Measurements from ENCODE around the gene IL19.
"Not testable (repeated sequence)": the region's sequence is repeated elsewhere in the genome, so short reads cannot be mapped to it uniquely, and the experiment has no call there.

Gene IL19

DNA sequence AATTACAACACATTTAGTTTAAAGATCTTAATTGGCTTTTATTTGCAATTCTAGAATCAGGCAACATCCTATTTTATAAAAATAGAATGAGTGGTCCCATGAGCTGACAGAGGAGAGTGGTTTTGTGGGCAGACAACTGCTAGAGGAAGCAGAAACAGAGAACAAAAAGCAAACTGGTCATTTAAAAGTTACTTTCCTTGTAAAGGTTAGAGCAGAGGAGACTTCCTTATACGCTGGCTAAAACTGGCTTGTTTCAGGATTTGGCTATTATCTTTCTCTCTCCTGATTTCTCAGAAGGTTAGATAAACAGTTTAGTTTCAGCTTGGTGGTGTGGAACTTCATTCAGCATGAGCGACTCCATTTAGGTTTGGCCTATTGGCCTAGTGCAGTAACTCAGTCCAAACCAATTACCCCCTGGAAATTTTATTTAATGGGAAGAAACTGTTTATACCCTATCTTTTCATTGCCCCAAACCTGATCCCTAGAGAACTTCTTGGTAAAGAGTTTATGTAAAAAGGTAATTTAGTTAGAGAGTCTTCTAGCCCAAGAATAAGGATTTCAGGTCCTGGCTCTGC is 62.6 kb downstream of the IL19 start:
- DNase-seq (ENCODE audit: low read depth), result no peak

DNA sequence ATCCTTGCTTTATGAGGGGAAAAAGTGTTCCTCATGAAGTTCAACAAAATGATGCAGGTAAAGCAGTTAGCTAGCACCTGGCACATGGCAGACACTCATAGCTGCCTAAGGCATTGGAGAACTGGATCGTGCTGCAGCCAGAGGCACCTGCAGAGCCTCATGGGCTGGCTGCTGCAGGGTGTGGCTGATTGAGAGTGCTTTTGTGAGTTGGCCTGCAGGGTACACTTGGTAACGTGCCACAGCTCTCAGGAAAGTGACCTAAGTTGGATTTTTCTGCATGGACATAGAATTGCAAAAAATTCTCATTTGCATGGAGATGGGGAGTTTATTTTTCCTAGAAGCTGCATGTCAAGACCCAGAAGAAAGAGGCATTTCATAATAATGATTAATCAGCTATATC is 63.2 kb downstream of the IL19 start:
- DNase-seq (ENCODE audit: low read depth), result no peak

DNA sequence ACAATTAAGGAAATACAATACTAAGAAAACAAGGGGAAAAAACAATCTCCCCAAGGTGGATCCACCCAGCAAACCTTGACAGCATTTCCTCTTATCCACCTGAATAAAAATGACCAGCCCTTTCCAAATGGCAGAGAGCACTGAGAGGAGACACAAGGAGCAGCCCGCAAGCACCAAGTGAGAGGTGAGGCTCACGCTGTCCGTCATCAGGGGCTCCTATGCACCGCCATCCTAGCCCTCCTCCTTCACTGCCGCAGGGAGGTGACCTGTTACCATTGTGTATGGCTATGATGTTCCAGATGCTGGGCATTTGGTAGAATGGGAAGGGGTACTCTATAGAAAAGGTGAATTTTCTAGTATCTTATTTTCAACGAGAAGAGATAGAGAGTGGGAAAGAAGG is 63.6 kb downstream of the IL19 start:
- DNase-seq (ENCODE audit: low read depth), result no peak

DNA sequence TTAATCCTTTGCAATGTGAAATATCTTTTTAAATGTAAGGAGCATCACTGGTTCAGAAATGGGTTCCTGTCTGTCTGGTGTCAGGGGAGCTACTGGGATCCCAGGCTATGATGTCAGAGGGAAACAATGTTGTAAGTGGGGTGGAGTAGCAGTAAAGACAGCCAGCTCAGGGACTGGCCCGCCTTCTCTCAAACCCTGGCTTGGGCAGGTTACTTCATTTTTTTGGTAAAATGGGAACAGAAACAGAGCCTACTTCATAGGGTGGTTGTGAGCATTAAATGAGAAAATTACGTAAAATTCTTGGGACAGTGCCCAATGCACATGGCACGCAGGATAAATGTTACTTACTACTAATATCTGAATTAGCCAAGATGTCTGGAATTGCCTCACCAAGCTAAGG is 64.1 kb downstream of the IL19 start:
- DNase-seq (ENCODE audit: low read depth), result no peak

DNA sequence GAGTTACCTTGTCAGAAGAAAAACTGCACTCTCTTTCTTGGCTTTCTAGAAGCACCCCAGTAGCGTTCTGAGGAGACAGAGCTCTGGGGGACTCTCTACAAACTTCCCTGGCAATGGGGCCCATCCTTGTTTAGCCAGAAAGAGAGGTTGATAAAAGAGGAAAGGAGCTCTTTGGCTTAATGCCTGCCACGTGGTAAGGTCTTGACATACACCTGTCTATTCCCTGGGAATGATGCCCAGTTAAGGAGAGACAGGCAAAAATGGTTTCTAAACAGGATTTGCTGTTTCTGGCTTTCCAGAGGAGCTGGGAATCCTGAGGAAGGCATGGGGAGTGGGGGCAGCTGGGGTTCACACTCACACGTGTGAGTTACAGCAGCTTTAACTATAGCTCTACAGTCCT is 64.6 kb downstream of the IL19 start:
- no peak for DNase-seq (ENCODE audit: low read depth)

DNA sequence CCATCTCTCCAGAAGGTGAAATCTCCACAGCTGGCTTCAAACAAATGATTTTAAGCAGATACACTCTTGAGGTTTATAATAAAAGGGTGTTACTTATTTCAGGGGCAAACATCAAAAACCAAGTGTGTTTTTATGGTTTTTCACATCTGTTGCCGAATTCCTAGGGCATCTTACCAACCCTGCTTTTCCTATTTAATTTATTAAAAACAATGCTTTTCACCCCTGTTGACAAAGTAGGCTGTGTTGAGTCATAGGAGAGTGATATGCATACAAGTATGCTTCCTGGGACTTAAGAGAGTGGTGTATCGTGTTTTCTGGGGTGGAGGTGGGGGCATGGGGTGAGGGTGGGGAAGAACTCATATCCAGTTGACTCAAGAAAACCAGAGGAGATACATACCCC is 65.5 kb downstream of the IL19 start:
- DNase-seq (ENCODE audit: low read depth), result no peak

DNA sequence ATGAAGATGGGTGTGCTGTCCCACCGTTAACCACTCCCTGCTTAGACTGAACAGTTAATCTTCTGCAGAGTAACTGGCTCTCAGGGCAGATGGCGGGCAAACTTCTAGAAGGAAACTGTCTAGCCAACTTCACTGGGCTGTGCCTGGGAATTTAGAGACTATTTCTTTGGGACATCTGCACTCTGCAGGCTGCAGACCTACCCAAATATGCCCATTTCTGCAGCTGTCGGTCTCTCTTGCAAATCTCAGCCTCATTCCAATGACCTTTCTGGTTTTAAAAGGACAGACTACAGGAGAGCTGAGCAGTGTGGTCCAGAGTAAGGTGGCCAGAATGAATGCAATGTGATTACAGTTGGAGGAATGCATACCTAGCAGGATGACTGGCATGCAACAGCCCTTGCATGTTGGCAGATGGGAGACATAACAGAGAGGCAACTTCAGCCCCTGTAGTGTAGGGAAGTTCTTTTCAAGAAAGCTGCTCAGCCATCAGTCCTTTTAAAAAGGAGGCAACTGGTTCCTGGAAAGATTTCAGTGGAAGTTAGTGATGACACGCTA is 68.5 kb downstream of the IL19 start:
- no peak for DNase-seq (ENCODE audit: low read depth)

DNA sequence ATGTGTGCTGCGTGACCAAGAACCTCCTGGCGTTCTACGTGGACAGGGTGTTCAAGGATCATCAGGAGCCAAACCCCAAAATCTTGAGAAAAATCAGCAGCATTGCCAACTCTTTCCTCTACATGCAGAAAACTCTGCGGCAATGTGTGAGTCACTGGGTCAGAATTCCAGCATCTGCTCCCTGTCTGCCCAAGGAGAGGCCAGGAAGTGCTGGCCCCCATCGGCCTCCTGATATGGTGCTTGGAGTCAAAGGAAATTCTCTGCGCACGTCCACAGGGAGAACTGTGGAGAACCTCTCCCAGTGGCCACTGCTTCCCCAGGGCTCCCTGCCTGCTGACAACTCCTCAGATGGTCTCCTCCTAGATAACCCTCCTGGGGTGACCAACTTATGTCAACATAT is 69.3 kb downstream of the IL19 start:
- DNase-seq (ENCODE audit: low read depth), result no peak

DNA sequence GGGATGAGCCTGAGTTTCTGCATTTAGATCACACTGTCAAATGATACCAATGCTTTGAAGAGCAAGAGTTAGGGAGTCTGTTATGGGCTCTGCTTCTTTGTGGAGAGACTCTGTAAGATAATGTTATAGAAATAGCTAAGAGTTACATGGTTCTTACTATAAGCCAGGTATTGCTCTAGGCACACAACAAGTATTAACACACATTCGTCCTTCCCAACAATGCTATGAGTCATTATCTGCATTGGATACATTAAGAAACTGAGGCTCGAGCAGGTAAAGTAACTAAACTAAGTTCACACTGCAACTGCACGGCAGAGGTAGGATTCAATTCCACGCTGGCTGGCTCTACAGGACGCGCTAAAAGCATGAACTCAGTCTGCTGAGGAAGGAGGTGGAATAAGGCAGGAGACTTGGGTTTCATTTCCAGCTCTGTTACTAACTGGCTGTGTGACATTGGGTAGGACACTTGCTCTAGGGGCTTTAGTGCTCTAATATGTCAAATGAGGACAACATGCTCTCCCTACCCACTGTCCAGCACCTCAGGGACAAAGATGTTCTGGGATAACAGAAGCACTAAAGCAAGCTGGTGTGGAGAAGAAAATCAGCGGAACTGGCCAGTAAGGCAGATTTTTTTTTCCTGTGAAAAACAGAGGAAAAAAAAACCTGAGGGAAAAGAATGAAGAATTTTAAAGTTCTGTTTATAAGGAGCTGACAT is 71.2 kb downstream of the IL19 start:
- DNase-seq (ENCODE audit: low read depth), result no peak

DNA sequence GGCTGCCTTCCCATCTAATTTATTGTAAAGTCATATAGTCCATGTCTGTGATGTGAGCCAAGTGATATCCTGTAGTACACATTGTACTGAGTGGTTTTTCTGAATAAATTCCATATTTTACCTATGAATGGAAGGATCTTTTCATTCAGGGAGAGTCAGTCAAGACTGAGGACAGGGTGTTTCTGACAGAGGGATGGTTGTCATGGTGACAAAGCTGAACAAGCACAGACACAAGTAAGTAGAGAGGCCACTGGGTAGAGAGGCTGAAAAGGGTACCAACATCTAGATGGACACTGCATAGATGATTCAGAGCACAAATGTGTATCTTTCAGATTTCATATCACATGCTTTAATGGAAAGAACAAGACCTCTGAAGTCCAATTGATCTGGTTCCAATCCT is 72.3 kb downstream of the IL19 start:
- no peak for DNase-seq (ENCODE audit: low read depth)

DNA sequence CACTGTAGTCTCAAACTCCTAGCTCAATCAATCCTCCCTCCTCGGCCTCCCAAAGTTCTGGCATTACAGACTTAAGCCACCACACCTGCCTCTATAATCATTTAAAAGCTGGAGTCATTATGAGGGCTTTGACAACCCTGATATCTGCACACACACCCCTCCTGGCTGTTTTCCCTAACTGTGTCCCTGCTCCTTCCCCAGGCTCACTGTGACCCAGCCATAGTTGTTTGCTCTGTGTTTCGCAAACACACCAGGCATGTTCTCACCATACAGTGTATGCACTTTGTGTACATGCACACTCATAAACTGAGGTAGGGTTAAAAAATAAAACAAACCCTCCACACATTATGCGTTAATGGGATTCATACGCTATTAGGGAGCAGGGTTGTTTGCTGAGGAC is 73.1 kb downstream of the IL19 start:
- no peak for DNase-seq (ENCODE audit: low read depth)

DNA sequence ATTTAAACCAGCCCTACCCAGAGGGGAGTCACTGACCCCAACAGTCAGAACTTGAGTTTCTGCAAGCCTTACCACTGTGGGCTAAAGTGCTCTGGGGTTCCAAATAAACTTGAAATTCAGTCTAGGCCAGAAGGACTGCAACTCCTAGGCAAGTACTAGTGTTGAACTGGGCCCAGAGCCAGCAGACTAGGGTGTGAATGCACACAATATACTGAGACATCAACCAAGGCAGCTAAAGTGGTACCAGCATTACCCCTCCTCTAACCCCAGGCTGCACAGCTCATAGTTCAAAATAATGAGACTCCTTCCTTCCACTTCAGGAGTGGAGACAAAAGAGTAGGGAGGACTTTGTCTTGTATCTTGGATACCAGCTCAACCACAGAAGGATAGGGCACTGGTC is 75.9 kb downstream of the IL19 start:
- DNase-seq (ENCODE audit: low read depth), result no peak

DNA sequence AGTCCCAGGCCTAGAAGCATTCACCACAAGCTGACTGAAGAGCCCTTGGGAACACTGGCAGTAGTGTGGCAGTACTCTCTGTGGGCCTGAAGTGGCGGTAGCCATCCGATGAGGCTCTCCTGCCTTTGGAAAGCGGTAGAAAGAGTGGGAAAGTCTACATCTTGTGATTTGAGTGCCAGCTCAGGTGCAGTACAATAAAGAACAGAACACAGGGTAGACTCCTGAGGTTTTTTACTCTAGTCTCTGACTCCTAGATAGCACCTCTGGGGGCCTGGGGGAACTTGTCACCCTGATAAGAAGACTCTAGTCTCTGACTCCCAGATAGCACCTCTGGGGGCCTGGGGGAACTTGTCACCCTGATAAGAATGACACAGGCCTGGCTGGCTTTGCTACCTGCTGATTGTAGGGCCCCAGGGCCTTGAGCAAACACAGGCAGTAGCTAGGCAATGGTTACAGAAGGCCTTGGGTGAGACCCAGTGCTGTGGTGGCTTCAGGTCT is 76.8 kb downstream of the IL19 start:
- no peak for DNase-seq (ENCODE audit: low read depth)

DNA sequence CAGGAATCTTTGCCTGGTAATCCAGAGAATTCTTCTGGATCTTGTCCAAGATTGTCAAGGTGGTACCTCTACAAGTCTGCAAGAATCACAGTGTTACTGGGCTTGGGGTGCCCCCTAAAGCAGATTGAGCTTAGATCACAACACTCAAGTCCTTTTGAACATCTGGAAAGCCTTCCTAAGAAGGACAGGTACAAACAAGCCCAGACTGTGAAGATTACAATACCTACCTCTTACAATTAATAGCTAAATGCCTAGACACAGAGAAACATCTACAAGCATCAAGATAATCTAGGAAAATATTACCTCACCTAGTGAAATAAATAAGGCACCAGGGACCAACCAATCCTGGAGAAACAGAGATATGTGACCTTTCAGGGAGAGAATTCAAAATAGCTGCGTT is 77.4 kb downstream of the IL19 start:
- DNase-seq (ENCODE audit: low read depth), result no peak

DNA sequence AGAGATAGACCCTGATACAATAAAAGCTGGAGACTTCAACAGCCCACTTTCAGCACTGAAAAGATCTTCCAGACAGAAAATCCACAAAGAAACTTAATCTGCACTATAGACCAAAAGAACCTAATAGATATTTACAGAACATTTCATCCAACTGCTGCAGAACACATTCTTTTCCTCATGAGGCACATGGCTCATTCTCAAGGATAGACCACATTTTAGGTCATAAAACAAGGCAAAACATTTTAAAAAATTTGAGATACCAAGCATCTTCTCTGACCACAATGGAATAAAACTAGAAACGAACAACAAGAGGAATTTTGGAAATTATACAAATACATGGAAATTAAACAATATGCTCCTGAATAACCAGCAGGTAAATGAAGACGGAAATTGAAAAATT is 79.8 kb downstream of the IL19 start:
- DNase-seq (ENCODE audit: low read depth), result no peak

DNA sequence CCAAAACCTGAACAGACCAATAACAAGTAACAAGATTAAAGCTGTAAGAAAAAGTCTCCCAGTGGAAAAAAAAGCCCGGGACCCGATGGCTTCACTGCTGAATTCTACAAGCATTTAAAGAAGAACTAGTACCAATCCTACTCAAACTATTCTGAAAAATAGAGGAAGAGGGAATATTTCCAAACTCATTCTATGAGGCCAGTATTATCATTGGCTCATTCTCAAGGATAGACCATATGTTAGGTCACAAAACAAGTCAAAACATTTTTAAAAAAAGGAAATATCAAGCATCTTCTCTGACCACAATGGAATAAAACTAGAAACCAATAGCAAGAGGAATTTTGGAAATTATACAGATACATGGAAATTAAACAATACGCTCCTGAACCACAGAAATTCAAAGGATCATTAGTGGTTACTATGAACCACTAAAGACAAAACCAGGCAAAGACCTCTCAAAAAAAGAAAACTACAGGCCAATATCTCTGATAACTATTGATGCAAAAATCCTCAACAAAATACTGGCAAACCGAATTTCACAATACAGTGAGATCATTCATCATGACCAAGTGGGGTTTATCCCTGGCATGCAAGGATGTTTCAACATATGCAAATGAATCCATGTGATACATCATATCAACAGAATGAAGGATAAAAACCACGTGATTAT is 80.9 kb downstream of the IL19 start:
- peak; percentile 62 for DNase-seq (ENCODE audit: low read depth)

DNA sequence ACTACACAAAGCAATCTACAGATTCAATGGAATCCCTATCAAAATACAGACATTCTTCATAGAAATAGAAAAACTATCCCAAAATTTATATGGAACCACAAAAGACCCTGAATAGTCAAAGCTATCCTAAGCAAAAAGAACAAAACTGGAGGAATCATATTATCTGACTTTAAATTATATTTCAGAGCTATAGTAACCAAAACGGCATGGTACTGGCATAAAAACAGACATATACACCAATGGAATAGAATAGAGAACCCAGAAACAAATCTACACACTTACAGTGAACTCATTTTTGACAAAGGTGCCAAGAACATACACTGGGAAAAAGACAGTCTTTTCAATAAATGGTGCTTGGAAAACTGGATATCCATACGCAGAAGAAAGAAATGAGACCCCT is 82.1 kb downstream of the IL19 start:
- DNase-seq (ENCODE audit: low read depth), result not testable (repeated sequence)

DNA sequence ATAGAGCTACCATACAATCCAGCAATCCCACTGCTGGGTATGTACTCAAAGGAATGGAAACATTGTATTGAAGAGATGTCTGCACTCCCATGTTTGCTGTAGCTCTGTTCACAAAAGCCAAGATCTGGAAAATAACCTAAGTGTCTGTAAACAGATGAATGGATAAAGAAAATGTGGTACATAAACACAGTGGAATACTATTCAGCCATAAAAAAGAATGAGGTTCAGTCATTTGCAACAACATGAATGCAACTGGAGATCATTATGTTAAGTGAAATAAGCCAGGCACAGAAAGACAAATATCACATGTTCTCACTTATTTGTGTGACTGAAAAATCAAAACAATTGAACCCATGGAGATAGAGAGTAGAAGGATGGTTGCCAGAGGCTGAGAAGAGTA is 83.1 kb downstream of the IL19 start:
- not testable (repeated sequence) for DNase-seq (ENCODE audit: low read depth)

DNA sequence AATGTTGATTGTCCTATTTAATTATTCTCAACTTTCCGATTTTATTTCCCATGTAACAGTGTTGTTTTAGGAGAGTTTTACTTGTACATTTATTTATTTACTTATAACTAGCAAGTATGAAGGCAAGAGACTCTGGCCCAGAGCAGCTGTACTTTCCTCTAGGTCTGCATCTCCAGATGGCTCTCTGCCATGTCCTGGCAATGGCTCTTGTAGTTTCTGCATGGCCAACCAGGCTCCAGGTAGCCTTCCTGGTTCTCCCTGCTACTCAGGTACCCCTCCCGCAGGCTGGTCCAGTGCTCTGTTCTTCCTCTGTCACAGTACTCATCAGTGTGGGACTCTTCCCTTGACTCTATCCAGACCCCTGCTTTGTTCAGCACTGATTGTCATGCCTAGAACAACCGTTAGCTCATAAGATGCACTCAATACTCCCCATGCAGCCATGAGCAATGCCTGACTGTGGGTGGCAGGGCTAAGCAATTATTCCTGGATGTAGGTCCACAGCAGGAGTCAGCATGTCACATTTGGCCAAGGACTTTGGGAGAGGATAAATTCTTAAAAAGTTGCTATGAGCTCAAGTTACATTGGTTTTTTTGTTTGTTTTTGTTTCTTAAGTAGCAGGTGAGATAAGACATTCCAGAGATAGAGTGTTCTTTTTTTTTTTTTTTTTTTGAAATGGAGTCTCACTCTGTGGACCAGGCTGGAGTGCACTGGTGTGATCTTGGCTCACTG is 84.0 kb downstream of the IL19 start:
- DNase-seq (ENCODE audit: low read depth), result no peak

DNA sequence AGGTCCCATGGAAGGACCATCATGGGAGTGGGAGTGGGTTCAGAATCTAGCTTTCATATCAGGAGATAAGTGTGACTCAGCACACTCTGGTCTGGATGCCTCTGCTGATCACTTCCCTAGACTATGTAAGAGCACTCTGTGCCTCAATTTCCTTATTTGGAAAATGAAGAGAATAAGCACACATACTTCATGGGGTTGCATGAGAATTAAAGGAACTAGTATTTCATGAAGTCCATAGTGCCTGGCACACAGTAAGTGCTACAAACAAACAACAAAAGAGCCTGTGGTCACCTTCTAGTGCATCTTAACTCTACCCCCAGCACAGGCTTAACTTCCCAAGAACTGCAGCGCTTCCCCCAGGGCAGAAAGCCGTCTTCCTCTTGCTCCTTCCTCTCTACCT is 85.3 kb downstream of the IL19 start:
- no peak for DNase-seq (ENCODE audit: low read depth)

DNA sequence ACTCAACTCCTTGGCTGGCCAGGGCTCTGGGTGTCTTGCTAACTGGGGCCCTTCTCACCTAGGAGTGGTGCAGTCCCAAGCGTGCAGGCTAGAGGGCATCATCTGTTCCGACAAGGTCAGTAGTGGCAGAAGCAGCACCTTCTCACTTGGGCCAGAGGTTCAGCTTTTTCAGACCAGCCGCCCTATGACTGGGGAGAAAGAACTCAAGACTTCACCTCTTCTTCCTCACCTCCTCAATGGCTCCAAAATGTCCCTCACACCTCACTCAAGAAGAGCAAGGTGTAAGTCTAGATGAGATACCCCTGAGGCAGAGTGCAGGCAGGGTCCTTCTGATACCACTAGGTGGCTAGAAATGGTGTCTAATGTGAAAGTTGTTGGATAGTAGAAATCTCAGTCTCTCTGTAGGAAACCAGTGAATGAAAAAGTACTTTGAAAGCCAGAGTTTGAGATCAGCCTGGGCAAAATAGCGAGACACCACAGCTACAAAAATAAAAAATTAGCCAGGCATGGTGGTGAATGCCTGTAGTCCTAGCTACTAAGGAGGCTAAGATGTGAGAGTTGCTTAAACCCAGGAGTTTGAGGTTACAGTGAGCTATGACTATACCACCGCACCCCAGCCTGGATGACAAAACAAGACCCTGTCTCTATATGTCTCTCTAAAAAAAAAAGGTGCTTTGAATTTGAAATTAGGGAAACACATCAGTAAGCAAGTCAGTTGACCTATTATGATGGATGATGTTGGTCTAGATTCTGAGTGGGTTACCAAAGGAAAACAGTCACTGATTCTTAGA is 86.3 kb downstream of the IL19 start:
- DNase-seq (ENCODE audit: low read depth), result no peak

DNA sequence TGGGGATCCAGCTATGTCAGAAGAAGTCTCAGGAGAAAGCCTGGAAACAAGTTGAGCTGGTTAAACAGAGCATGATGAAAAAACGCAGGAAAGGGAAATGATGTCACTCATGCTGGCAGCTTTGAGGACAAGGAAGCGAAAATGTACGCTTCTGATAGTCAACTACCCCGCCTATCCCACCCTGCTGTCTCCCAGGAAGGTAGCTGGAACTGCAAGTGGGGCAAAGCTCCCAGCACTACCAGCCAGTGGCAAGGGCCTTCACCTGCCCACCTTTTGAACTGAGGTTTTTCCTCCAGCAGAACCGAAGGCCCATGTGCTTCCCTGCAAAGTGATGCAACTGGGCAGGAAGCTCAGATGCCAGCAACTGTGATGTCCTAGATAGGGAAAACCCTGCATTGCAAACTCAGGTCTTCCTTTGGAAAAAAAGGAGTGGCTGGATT is 88.5 kb downstream of the IL19 start:
- no peak for DNase-seq (ENCODE audit: low read depth)

Measured in fibroblast of gingiva (primary cell).